Esophagus squamous epithelium (tissue), 5 donors: ENCODE results near the gene CHMP1A. TPM values are rescaled to one million over a fixed set of nuclear protein-coding genes. Genes with fewer than 3 reads are reported as not detected.
"Not testable (repeated sequence)": the region's sequence is repeated elsewhere in the genome, so short reads cannot be mapped to it uniquely, and the experiment has no call there.

Source experiments
- DNase-seq: peaks from one replicate; lab custom pipeline; 2025; lab: John Stamatoyannopoulos, UW
- H3K27ac ChIP-seq, 4 donors: fragments of 200-600 bp; sonication (generic); one replicate each; pipeline ENCODE4 v1.5.1; 2016 to 2019; ENCODE audit warnings: mild to moderate bottlenecking in 1 of 4
- H3K27me3 ChIP-seq, 4 donors: fragments of 200-600 bp; sonication (generic); 1 replicate in 3 of 4; 2 replicates in 1 of 4; pipeline versions ENCODE4 v1.5.1 to v1.6.0; 2017 to 2021; ENCODE audit warnings: antibody characterized with exemption in 1 of 4
- H3K36me3 ChIP-seq, 3 donors: fragments of 200-600 bp; sonication (generic); one replicate each; pipeline ENCODE4 v1.5.1; 2016 to 2019
- H3K4me1 ChIP-seq, 3 donors: fragments of 200-600 bp; sonication (generic); one replicate each; pipeline ENCODE4 v1.5.1; 2017 to 2019
- H3K4me3 ChIP-seq, 4 donors: fragments of 200-600 bp; sonication (generic); 1 replicate in 3 of 4; 2 replicates in 1 of 4; pipeline ENCODE4 v1.5.1; 2016 to 2019; ENCODE audit warnings: mild to moderate bottlenecking in 2 of 4, moderate library complexity in 1 of 4
- H3K9me3 ChIP-seq, 3 donors: fragments of 200-600 bp; sonication (generic); one replicate each; pipeline ENCODE4 v1.5.1; 2016 to 2019
- POLR2A ChIP-seq, 4 donors: fragments of 450-650 bp; IDR thresholded peaks; one replicate each; pipeline ENCODE4 v1.6.1; 2017; ENCODE audit warnings: antibody characterized with exemption in 4 of 4, mild to moderate bottlenecking in 4 of 4, moderate library complexity in 3 of 4
- WGBS, 2 donors: methylation state at CpG; one replicate each; pipeline ENCODE4 v1.1.5; 2018; 5-methylcytosine and 5-hydroxymethylcytosine counted together
- intact Hi-C: fragments of 100-400 bp; cut with DNase I; formaldehyde crosslinking; loops from one replicate; pipeline ENCODE4 v1.15.0; 2022
- total RNA-seq, 4 donors: library from RNA; depleted of rRNA; stranded (reverse); fragments of >200 nt; gene quantifications; one replicate each; pipeline ENCODE4 v1.1.0, GENCODE V29; 2016
- TF ChIP-seq, protein P1 (sequence below), 6 experiments: fragments of 450-650 bp in 4 of 6; fragments of 200-600 bp in 2 of 6; sonication (generic) in 2 of 6; IDR thresholded peaks; one replicate each; pipeline ENCODE4 v1.5.1; 2016 to 2019; ENCODE audit warnings: antibody characterized with exemption in 6 of 6, mild to moderate bottlenecking in 4 of 6, moderate library complexity in 4 of 6
- donor health status: DM: yes; HTN: yes; CAD: no.

CHMP1A gene
- total RNA-seq, 4 donors from 2014 or later = 83.0 to 116 (median 104) TPM

DNA sequence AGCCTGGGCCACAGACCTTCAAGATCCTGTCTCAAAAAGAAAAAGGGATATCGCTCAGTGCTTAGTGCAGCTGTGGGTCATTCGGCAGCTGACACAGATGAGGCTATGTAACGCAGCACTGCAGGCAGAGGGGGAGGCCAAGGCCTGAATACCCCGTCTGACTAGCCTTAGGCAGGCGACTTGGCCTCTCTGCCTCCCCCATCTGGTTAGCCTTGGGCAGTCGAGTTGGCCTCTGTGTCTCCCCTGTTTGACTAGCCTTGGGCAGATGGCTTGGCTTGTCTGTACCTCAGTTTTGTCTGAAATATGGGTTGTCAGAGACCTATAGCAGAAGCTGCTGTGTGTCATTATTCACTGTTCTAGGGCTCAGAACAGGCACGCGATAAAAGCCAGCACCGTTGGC lies 10.1 kb upstream of the CHMP1A start:
- TF ChIP-seq, protein P1, sequence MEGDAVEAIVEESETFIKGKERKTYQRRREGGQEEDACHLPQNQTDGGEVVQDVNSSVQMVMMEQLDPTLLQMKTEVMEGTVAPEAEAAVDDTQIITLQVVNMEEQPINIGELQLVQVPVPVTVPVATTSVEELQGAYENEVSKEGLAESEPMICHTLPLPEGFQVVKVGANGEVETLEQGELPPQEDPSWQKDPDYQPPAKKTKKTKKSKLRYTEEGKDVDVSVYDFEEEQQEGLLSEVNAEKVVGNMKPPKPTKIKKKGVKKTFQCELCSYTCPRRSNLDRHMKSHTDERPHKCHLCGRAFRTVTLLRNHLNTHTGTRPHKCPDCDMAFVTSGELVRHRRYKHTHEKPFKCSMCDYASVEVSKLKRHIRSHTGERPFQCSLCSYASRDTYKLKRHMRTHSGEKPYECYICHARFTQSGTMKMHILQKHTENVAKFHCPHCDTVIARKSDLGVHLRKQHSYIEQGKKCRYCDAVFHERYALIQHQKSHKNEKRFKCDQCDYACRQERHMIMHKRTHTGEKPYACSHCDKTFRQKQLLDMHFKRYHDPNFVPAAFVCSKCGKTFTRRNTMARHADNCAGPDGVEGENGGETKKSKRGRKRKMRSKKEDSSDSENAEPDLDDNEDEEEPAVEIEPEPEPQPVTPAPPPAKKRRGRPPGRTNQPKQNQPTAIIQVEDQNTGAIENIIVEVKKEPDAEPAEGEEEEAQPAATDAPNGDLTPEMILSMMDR (IDR thresholded peaks at IDR 0.05) = no peak
- TF ChIP-seq POLR2A (IDR thresholded peaks at IDR 0.05) = no peak
- WGBS, 2 donors = 70 to 87% methylated on average over 5 to 8 of the region's 9 CpGs
- no peak overlapping the region for H3K27ac ChIP-seq
- no peaks in the 10 kb centered on the region for H3K9me3 ChIP-seq
- no peak for DNase-seq
- H3K27me3 ChIP-seq = no peaks in the 10 kb centered on the region
- peaks cover 0 to 16% (median 0%) of the 10 kb centered on the region in 3 donors for H3K36me3 ChIP-seq
- no peak overlapping the region for H3K4me3 ChIP-seq
- intact Hi-C loops = no loop called here
- peaks cover 0 to 18% (median 4%) of the 10 kb centered on the region in 3 donors for H3K4me1 ChIP-seq

- H3K27ac ChIP-seq, DNase-seq, H3K27me3 ChIP-seq, H3K9me3 ChIP-seq, H3K4me3 ChIP-seq, intact Hi-C loops: not testable (repeated sequence)
- TF ChIP-seq, protein P1 (IDR thresholded peaks at IDR 0.05) = peak in 1 of 6 experiments; percentile 15
- 43 to 96% methylated on average over 1 to 7 of the region's 7 CpGs for WGBS, 2 donors
- peaks cover 0 to 18% (median 4%) of the 10 kb centered on the region in 3 donors for H3K4me1 ChIP-seq
- peaks cover 0 to 23% (median 0%) of the 10 kb centered on the region in 3 donors for H3K36me3 ChIP-seq
Observed at GRCh38 chr16:89667000-89667399, 9.5 kb upstream of the CHMP1A start.

DNA sequence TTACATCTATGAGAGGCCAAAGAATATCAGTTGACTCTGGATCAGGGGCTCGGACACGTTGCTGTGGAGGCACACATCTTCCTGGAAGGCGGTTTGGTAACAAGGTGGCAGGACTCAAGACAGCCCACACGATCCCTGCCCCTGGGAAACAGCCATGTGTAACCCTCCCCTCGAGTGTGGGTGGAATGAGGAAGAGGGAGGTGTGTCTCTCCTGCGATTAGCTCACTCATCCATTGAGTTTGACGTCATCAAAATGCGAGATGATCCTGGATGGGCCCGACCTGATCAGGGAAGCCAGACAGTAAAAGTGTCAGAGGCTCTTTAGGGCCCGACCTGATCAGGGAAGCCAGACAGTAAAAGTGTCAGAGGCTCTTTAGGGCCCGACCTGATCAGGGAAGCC lies 6.7 kb upstream of the CHMP1A start:
- H3K27me3 ChIP-seq = not testable (repeated sequence)

DNA sequence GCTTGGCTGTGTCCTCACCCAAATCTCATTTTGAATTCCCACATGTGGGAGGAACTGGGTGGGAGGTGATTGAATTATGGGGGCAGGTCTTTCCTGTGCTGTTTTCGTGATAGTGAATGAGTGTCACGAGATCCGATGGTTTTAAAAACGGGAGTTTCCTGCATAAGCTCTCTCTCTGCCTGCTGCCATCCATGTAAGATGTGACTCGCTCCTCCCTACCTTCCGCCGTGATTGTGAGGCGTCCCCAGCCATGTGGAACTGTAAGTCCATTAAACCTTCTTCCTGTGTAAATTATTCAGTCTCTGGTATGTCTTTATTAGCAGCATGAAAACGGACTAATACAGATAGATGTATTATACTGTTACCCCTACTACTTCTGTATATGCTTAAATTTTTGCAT lies 3.7 kb upstream of the CHMP1A start:
- no peaks in the 10 kb centered on the region for H3K9me3 ChIP-seq
- peaks cover 0 to 44% (median 0%) of the 10 kb centered on the region in 3 donors for H3K36me3 ChIP-seq
- H3K4me3 ChIP-seq = no peak overlapping the region
- peaks cover 13 to 31% (median 15%) of the 10 kb centered on the region in 3 donors for H3K4me1 ChIP-seq
- no peak for TF ChIP-seq POLR2A (IDR thresholded peaks at IDR 0.05)
- TF ChIP-seq, protein P1 (IDR thresholded peaks at IDR 0.05) = no peak
- H3K27me3 ChIP-seq = no peaks in the 10 kb centered on the region
- DNase-seq = no peak
- H3K27ac ChIP-seq = no peak overlapping the region
- WGBS, 2 donors = 91 to 95% methylated on average over 9 of the region's 9 CpGs
- intact Hi-C loops = no loop called here

More for the DNA sequence above, 6.7 kb upstream of the CHMP1A start:
- H3K4me3 ChIP-seq, H3K27ac ChIP-seq, H3K9me3 ChIP-seq, DNase-seq, intact Hi-C loops: not testable (repeated sequence)
- Histone ChIP-seq H3K4me1 (peaks cover 0 to 17% (median 0%) of the 10 kb centered on the region in 3 donors), H3K36me3 (peaks cover 0 to 44% (median 0%) of the 10 kb centered on the region in 3 donors)
- WGBS, 2 donors = 70 to 80% methylated on average over 11 of the region's 11 CpGs

GRCh38 chr16:89660146-89660545 lies 2.6 kb upstream of the CHMP1A start:
- 86 to 91% methylated on average over 4 to 7 of the region's 7 CpGs for WGBS, 2 donors
- Histone ChIP-seq H3K36me3 (peaks cover 0 to 44% (median 0%) of the 10 kb centered on the region in 3 donors), H3K27me3 (no peaks in the 10 kb centered on the region), H3K4me1 (peaks cover 13 to 39% (median 15%) of the 10 kb centered on the region in 3 donors), H3K4me3 (no peak overlapping the region), H3K9me3 (no peaks in the 10 kb centered on the region), H3K27ac (no peak overlapping the region)
- no peak for DNase-seq
- TF ChIP-seq, protein P1 (IDR thresholded peaks at IDR 0.05) = no peak
- TF ChIP-seq POLR2A (IDR thresholded peaks at IDR 0.05) = no peak
- intact Hi-C loops = no loop called here
